ENCODE measurements around the gene APOO. TPM values are rescaled to one million over a fixed set of nuclear protein-coding genes. Genes with fewer than 3 reads are reported as not detected.

APOO gene
- total and polyA plus RNA-seq, 2 of the 4 experiments (the other 2 are of a cell fraction) = 9.0 to 14.2 TPM

- intact Hi-C loops (cut with micrococcal nuclease) = loop anchor here (5.0 kb wide), 2 partner anchors 243 to 268 kb away; partner anchors contain the start of genes EIF2S3 and KLHL15
- CTCF ChIA-PET = interaction anchor here (0.6 to 4.6 kb wide), 2 partner anchors 38 to 117 kb away, joined by 3 to 34 read pairs; no protein-coding TSS in a partner anchor
- TF ChIP-seq USF2 (IDR thresholded peaks at IDR 0.05; ENCODE audit: low read depth, low read length) (no peak), ELK1 (IDR thresholded peaks at IDR 0.05; ENCODE audit: borderline replicate concordance, low read depth, low read length) (no peak), POLR2A (IDR thresholded peaks at IDR 0.05; ENCODE audit: low read depth, low read length) (peak; percentile 45), RCOR1 (IDR thresholded peaks at IDR 0.05; ENCODE audit: insufficient replicate concordance, low read length) (no peak), CTCF (conservative IDR thresholded peaks at IDR 0.05; ENCODE audit: low read depth, low read length) (no peak), CHD1 (IDR thresholded peaks at IDR 0.05; ENCODE audit: low read depth, low read length) (0 out of 2 replicates have a peak, but pooled peaks have one; percentile 66), BHLHE40 (IDR thresholded peaks at IDR 0.05; ENCODE audit: low read depth, low read length) (no peak), MAFK (IDR thresholded peaks at IDR 0.05; ENCODE audit: low read depth, low read length) (no peak), NFE2L2 (IDR thresholded peaks at IDR 0.05; ENCODE audit: low read depth, low read length) (no peak), FOS (IDR thresholded peaks at IDR 0.05; ENCODE audit: low read depth, low read length) (no peak), MXI1 (IDR thresholded peaks at IDR 0.05; ENCODE audit: borderline replicate concordance, low read depth, low read length) (no peak), MAZ (IDR thresholded peaks at IDR 0.05; ENCODE audit: borderline replicate concordance, low read depth, low read length) (no peak), SMC3 (IDR thresholded peaks at IDR 0.05; ENCODE audit: low read depth, low read length) (no peak)
Observed at GRCh38 chrX:23784470-23785331, 123.0 kb downstream of the APOO start.

More at GRCh38 chrX:23784470-23785331, 123.0 kb downstream of the APOO start:
- H3K23ac ChIP-seq (ENCODE audit: low read depth, low read length) = no peak overlapping the region
- peaks cover 2% of the 10 kb centered on the region; the same call in 1 of the 2 replicates for H3K36me3 ChIP-seq (ENCODE audit: control insufficient read depth, insufficient read depth, low read length)
- H3K4me1 ChIP-seq (ENCODE audit: control insufficient read depth, insufficient read depth, low read length) = no peaks in the 10 kb centered on the region; the same call in 1 of the 2 replicates
- no peak overlapping the region for H2BK15ac ChIP-seq (ENCODE audit: low read depth, low read length)
- 0 out of 2 replicates have a peak overlapping the region, but pooled peaks have one; percentile 10 for H3K27ac ChIP-seq (ENCODE audit: insufficient read depth, low read length)
- in situ Hi-C loops (cut with MboI; ENCODE audit: low sequenced_read_pairs) = loop anchor here (10.0 kb wide), 1 partner anchor 120 kb away; the partner anchor contains the start of genes APOO and CXorf58
- H2AFZ ChIP-seq (replicated peaks; ENCODE audit: low read length, poor library complexity) = no peak overlapping the region
- H3K79me1 ChIP-seq (ENCODE audit: low read depth in 1 of 2, low read length in 2 of 2) = peaks cover 0 to 5% of the 10 kb centered on the region in 2 experiments; a peak in 2 of 4 replicates
- H4K91ac ChIP-seq (ENCODE audit: insufficient read depth, low read depth, low read length) = no peak overlapping the region
- H3K18ac ChIP-seq (ENCODE audit: low read depth, low read length) = peak overlapping the region; percentile 1; the same call in 1 of the 2 replicates
- peak overlapping the region; percentile 74 for H3K4me3 ChIP-seq (ENCODE audit: insufficient read depth, low read depth, low read length)
- H3K56ac ChIP-seq (ENCODE audit: extremely low read depth, insufficient read depth, low read length) = no peak overlapping the region
- BruUV-seq (replicated peaks) = no TSS peak
- DNase-seq (peak; percentile 88), ATAC-seq (ENCODE audit: low read depth) (peak; percentile 18; the same call in 1 of the 2 replicates)
- peaks cover 3% of the 10 kb centered on the region; the same call in 1 of the 2 replicates for H4K20me1 ChIP-seq (ENCODE audit: insufficient read depth, low read length)
- H3K4ac ChIP-seq (ENCODE audit: low read depth, low read length) = no peak overlapping the region
- H3K9me1 ChIP-seq (ENCODE audit: insufficient read depth, low read length) = no peaks in the 10 kb centered on the region
- no peak overlapping the region for H2AK5ac ChIP-seq (ENCODE audit: low read depth, low read length)
- no peaks in the 10 kb centered on the region for H3K27me3 ChIP-seq (ENCODE audit: control insufficient read depth, insufficient read depth, low read length)
- H2AK9ac ChIP-seq (replicated peaks; ENCODE audit: low read depth, low read length, poor library complexity) = no peak overlapping the region
- H2BK120ac ChIP-seq (ENCODE audit: low read depth, low read length) = no peak overlapping the region
- no peak overlapping the region for H3K14ac ChIP-seq (replicated peaks; ENCODE audit: low read depth, low read length)
- dilution Hi-C loops (cut with HindIII; ENCODE audit: low sequenced_read_pairs, unreplicated experiment) = no loop called here
- 67% methylated on average over 1 of the region's 8 CpGs; no CpG with 5 or more reads in 1 of the 2 experiments for WGBS, 2 experiments (ENCODE audit: extremely low coverage in 2 of 2, insufficient read length in 1 of 2)
- H3K4me2 ChIP-seq (ENCODE audit: low read depth, low read length) = peak overlapping the region; percentile 97
- no peak overlapping the region for H3K9ac ChIP-seq (ENCODE audit: low read depth, low read length)
- H4K8ac ChIP-seq (ENCODE audit: low read depth in 2 of 2, low read length in 2 of 2) = no peak overlapping the region
- no peak overlapping the region for H4K5ac ChIP-seq (ENCODE audit: low read depth, low read length)
- H2BK20ac ChIP-seq (ENCODE audit: low read depth, low read length) = no peak overlapping the region
- H3K9me3 ChIP-seq (ENCODE audit: control insufficient read depth, insufficient read depth, low read length) = no peaks in the 10 kb centered on the region
- POLR2A ChIA-PET (ENCODE audit: unreplicated experiment) = interaction anchor here (0.6 kb wide), 1 partner anchor 127 kb away, joined by 3 read pairs; no protein-coding TSS in a partner anchor
- H2BK5ac ChIP-seq (ENCODE audit: low read depth, low read length, poor library complexity, severe bottlenecking) = peak overlapping the region; percentile 35
